Immature natural killer cell (primary cell): ENCODE results near the gene C1orf105. TPM values are rescaled to one million over a fixed set of nuclear protein-coding genes. Genes with fewer than 3 reads are reported as not detected.

Experiments used
- DNase-seq, 3 donors: peaks; one replicate each; pipeline ENCODE4 v3.0.0; 2022; ENCODE audit warnings: mixed read lengths in 1 of 3
- H3K27ac Mint-ChIP-seq, 6 donors: one replicate each; pipeline ENCODE4 v1.8.0; 2020; ENCODE audit warnings: mixed read lengths in 6 of 6, mild to moderate bottlenecking in 5 of 6, inconsistent platforms in 4 of 6, moderate library complexity in 3 of 6
- H3K27me3 Mint-ChIP-seq, 3 donors: one replicate each; pipeline ENCODE4 v1.8.0; 2020 to 2021; ENCODE audit warnings: low read depth in 3 of 3, mild to moderate bottlenecking in 3 of 3, mixed read lengths in 3 of 3, moderate library complexity in 3 of 3, inconsistent platforms in 1 of 3
- H3K36me3 Mint-ChIP-seq, 3 donors: one replicate each; pipeline ENCODE4 v1.8.0; 2020; ENCODE audit warnings: mixed read lengths in 3 of 3, inconsistent platforms in 2 of 3, mild to moderate bottlenecking in 2 of 3
- H3K4me1 Mint-ChIP-seq, 2 donors: one replicate each; pipeline ENCODE4 v1.8.0; 2020; ENCODE audit warnings: inconsistent platforms in 2 of 2, mild to moderate bottlenecking in 2 of 2, mixed read lengths in 2 of 2, moderate library complexity in 1 of 2
- H3K4me3 Mint-ChIP-seq, 5 donors: one replicate each; pipeline ENCODE4 v1.8.0; 2020; ENCODE audit warnings: mild to moderate bottlenecking in 5 of 5, mixed read lengths in 5 of 5, inconsistent platforms in 3 of 5, moderate library complexity in 3 of 5
- H3K9me3 Mint-ChIP-seq, 6 donors: one replicate each; pipeline ENCODE4 v1.8.0; 2020; ENCODE audit warnings: mild to moderate bottlenecking in 6 of 6, mixed read lengths in 6 of 6, inconsistent platforms in 4 of 6, moderate library complexity in 3 of 6
- polyA plus RNA-seq, 3 donors: library from polyadenylated mRNA; unstranded; fragments of 300-500 nt; fragmentation: Illumina TruSeq; gene quantifications; one replicate each; pipeline ENCODE4 v1.2.3, GENCODE V29; 2021

The C1orf105 gene
- polyA plus RNA-seq, 3 donors from 2014 or later, result not detected

GRCh38 chr1:172446547-172446946 lies 26.1 kb downstream of the C1orf105 start:
- Mint-ChIP-seq H3K27ac (peak overlapping the region in 1 of 6 donors; percentile 8), H3K4me3 (no peak overlapping the region), H3K36me3 (peaks cover 0 to 7% (median 6%) of the 10 kb centered on the region in 3 donors), H3K9me3 (no peaks in the 10 kb centered on the region), H3K4me1 (peaks cover 30 to 39% of the 10 kb centered on the region in 2 donors), H3K27me3 (peaks cover 0 to 2% (median 0%) of the 10 kb centered on the region in 3 donors)
- DNase-seq, result no peak

- H3K36me3 Mint-ChIP-seq, result no peaks in the 10 kb centered on the region
- H3K4me3 Mint-ChIP-seq, result no peak overlapping the region
- no peak for DNase-seq
- peaks cover 19 to 28% of the 10 kb centered on the region in 2 donors for H3K4me1 Mint-ChIP-seq
- H3K9me3 Mint-ChIP-seq, result no peaks in the 10 kb centered on the region
- peaks cover 0 to 4% (median 0%) of the 10 kb centered on the region in 3 donors for H3K27me3 Mint-ChIP-seq
- no peak overlapping the region for H3K27ac Mint-ChIP-seq
These were observed 27.2 kb downstream of the C1orf105 start for GRCh38 chr1:172447641-172448040.

- H3K27ac Mint-ChIP-seq, result no peak overlapping the region
These were observed 28.6 kb downstream of the C1orf105 start for GRCh38 chr1:172448995-172449584.

GRCh38 chr1:172449585-172450523 lies 29.4 kb downstream of the C1orf105 start:
- peaks cover 2 to 8% of the 10 kb centered on the region in 2 donors for H3K4me1 Mint-ChIP-seq
- no peaks in the 10 kb centered on the region for H3K9me3 Mint-ChIP-seq
- H3K36me3 Mint-ChIP-seq, result no peaks in the 10 kb centered on the region
- H3K4me3 Mint-ChIP-seq, result no peak overlapping the region
- DNase-seq, result peak; percentile 30 to 34 (median 32)
- H3K27ac Mint-ChIP-seq, result no peak overlapping the region
- peaks cover 0 to 4% (median 0%) of the 10 kb centered on the region in 3 donors for H3K27me3 Mint-ChIP-seq

More at GRCh38 chr1:172448995-172449584, 28.6 kb downstream of the C1orf105 start:
- H3K36me3 Mint-ChIP-seq, result no peaks in the 10 kb centered on the region
- no peak for DNase-seq
- peaks cover 0 to 4% (median 0%) of the 10 kb centered on the region in 3 donors for H3K27me3 Mint-ChIP-seq
- H3K9me3 Mint-ChIP-seq, result no peaks in the 10 kb centered on the region
- no peak overlapping the region for H3K4me3 Mint-ChIP-seq
- H3K4me1 Mint-ChIP-seq, result peaks cover 6 to 14% of the 10 kb centered on the region in 2 donors

- Mint-ChIP-seq H3K36me3 (no peaks in the 10 kb centered on the region), H3K4me3 (no peak overlapping the region)
- DNase-seq, result no peak
These were observed 30.0 kb downstream of the C1orf105 start for GRCh38 chr1:172450524-172450885.

GRCh38 chr1:172451002-172451443 lies 30.5 kb downstream of the C1orf105 start:
- Mint-ChIP-seq H3K36me3 (no peaks in the 10 kb centered on the region), H3K27ac (no peak overlapping the region)

More at GRCh38 chr1:172450524-172450885, 30.0 kb downstream of the C1orf105 start:
- H3K27me3 Mint-ChIP-seq, result peaks cover 0 to 4% (median 0%) of the 10 kb centered on the region in 3 donors
- peaks cover 0 to 8% of the 10 kb centered on the region in 2 donors for H3K4me1 Mint-ChIP-seq
- no peak overlapping the region for H3K27ac Mint-ChIP-seq
- H3K9me3 Mint-ChIP-seq, result no peaks in the 10 kb centered on the region

GRCh38 chr1:172452536-172453152 lies 32.2 kb downstream of the C1orf105 start:
- H3K9me3 Mint-ChIP-seq, result no peaks in the 10 kb centered on the region
- peaks cover 0 to 4% (median 1%) of the 10 kb centered on the region in 3 donors for H3K27me3 Mint-ChIP-seq
- H3K27ac Mint-ChIP-seq, result no peak overlapping the region
- DNase-seq, result no peak
- no peaks in the 10 kb centered on the region for H3K36me3 Mint-ChIP-seq
- no peak overlapping the region for H3K4me3 Mint-ChIP-seq
- peaks cover 0 to 8% of the 10 kb centered on the region in 2 donors for H3K4me1 Mint-ChIP-seq

More at GRCh38 chr1:172451002-172451443, 30.5 kb downstream of the C1orf105 start:
- Mint-ChIP-seq H3K27me3 (peaks cover 0 to 4% (median 0%) of the 10 kb centered on the region in 3 donors), H3K4me1 (peaks cover 0 to 8% of the 10 kb centered on the region in 2 donors), H3K4me3 (no peak overlapping the region), H3K9me3 (no peaks in the 10 kb centered on the region)
- DNase-seq, result no peak

- no peak for DNase-seq
- H3K27me3 Mint-ChIP-seq, result peaks cover 0 to 3% (median 1%) of the 10 kb centered on the region in 3 donors
- no peaks in the 10 kb centered on the region for H3K9me3 Mint-ChIP-seq
- H3K4me1 Mint-ChIP-seq, result peaks cover 0 to 8% of the 10 kb centered on the region in 2 donors
- no peak overlapping the region for H3K4me3 Mint-ChIP-seq
- no peak overlapping the region for H3K27ac Mint-ChIP-seq
- H3K36me3 Mint-ChIP-seq, result no peaks in the 10 kb centered on the region
These were observed 32.7 kb downstream of the C1orf105 start for GRCh38 chr1:172453153-172453545.

GRCh38 chr1:172453607-172454006 lies 33.1 kb downstream of the C1orf105 start:
- Mint-ChIP-seq H3K27me3 (peaks cover 0 to 3% (median 1%) of the 10 kb centered on the region in 3 donors), H3K4me3 (no peak overlapping the region), H3K36me3 (no peaks in the 10 kb centered on the region), H3K4me1 (peaks cover 0 to 8% of the 10 kb centered on the region in 2 donors), H3K9me3 (no peaks in the 10 kb centered on the region), H3K27ac (no peak overlapping the region)
- no peak for DNase-seq

GRCh38 chr1:172455451-172455850 lies 35.0 kb downstream of the C1orf105 start:
- H3K27ac Mint-ChIP-seq, result no peak overlapping the region
- H3K4me1 Mint-ChIP-seq, result no peaks in the 10 kb centered on the region
- no peaks in the 10 kb centered on the region for H3K9me3 Mint-ChIP-seq
- peaks cover 0 to 3% (median 1%) of the 10 kb centered on the region in 3 donors for H3K27me3 Mint-ChIP-seq
- H3K4me3 Mint-ChIP-seq, result no peak overlapping the region
- no peak for DNase-seq
- no peaks in the 10 kb centered on the region for H3K36me3 Mint-ChIP-seq

GRCh38 chr1:172456344-172456769 lies 35.9 kb downstream of the C1orf105 start:
- H3K27me3 Mint-ChIP-seq, result peaks cover 0 to 3% (median 1%) of the 10 kb centered on the region in 3 donors
- no peaks in the 10 kb centered on the region for H3K9me3 Mint-ChIP-seq
- no peaks in the 10 kb centered on the region for H3K4me1 Mint-ChIP-seq
- no peak for DNase-seq
- H3K4me3 Mint-ChIP-seq, result no peak overlapping the region
- no peak overlapping the region for H3K27ac Mint-ChIP-seq
- no peaks in the 10 kb centered on the region for H3K36me3 Mint-ChIP-seq

- no peak overlapping the region for H3K27ac Mint-ChIP-seq
- peaks cover 0 to 1% (median under 1%) of the 10 kb centered on the region in 3 donors for H3K27me3 Mint-ChIP-seq
- no peak overlapping the region for H3K4me3 Mint-ChIP-seq
- no peaks in the 10 kb centered on the region for H3K4me1 Mint-ChIP-seq
- DNase-seq, result no peak
- H3K9me3 Mint-ChIP-seq, result no peaks in the 10 kb centered on the region
- no peaks in the 10 kb centered on the region for H3K36me3 Mint-ChIP-seq
These were observed 37.1 kb downstream of the C1orf105 start for GRCh38 chr1:172457479-172458130.

GRCh38 chr1:172460177-172460576 lies 39.7 kb downstream of the C1orf105 start:
- Mint-ChIP-seq H3K27ac (no peak overlapping the region), H3K9me3 (no peaks in the 10 kb centered on the region), H3K36me3 (no peaks in the 10 kb centered on the region), H3K27me3 (peaks cover 0 to 4% (median 1%) of the 10 kb centered on the region in 3 donors), H3K4me1 (no peaks in the 10 kb centered on the region), H3K4me3 (no peak overlapping the region)
- DNase-seq, result no peak
